ENCODE measurements around the gene OR51A7.
"Not testable (repeated sequence)": the region's sequence is repeated elsewhere in the genome, so short reads cannot be mapped to it uniquely, and the experiment has no call there.

The OR51A7 gene

DNA sequence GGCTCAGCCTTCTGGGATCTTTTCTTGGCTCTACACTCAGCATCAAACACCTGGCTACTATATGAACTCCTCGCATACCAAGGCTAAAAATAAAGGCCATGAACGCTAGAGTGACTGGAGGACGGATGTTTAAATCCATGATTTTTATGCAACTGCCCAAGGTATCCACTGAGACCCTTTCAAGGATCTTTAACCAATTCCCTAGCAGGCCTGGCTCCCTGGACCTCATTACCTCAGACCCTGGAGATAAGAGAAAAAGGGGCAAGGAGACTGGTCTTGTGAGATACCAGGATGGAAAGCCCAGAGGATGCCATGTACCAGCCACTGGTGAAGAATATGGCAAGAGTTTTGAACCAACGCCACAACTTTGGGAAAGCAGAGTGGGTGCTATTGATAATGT is 15.7 kb downstream of the OR51A7 start, which contains the start of gene OR51G2:
Gene OR51G2, minus strand, starts transcription at position 101 of the 400 bp plus-strand sequence. CDS start 3,687 bp downstream, outside the sequence.
- FAIRE-seq (no peak), DNase-seq (ENCODE audit: insufficient read length, low spot score) (no peak)
- TF ChIP-seq POLR2A (IDR thresholded peaks at IDR 0.05; ENCODE audit: low read depth, low read length), result no peak

DNA sequence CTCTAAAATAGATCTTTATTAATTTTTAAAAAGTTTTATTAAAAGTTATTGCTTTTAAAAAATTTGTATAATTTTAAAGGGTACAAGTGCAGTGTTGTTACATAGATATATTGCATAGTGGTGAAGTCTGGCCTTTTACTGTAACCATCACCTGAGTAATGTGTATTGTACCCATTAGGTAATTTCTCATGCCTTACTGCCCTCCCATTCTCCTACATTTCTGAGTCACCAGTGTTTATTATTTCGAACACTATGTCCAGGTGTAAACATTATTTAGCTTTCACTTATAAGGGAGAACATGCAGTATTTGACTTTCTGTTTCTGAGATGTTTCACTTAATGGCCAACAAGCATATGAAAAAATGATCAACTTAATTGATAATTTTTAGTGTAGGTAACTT is 18.2 kb downstream of the OR51A7 start:
- TF ChIP-seq POLR2A (IDR thresholded peaks at IDR 0.05; ENCODE audit: low read depth, low read length), result no peak
- no peak for DNase-seq (ENCODE audit: insufficient read length, low spot score)
- no peak for FAIRE-seq

- TF ChIP-seq POLR2A (IDR thresholded peaks at IDR 0.05; ENCODE audit: low read depth, low read length), result no peak
- no peak for DNase-seq (ENCODE audit: insufficient read length, low spot score)
- FAIRE-seq, result no peak
These were observed 18.7 kb downstream of the OR51A7 start for GRCh38 chr11:4922304-4922703.

- no peak for DNase-seq (ENCODE audit: insufficient read length, low spot score)
- TF ChIP-seq POLR2A (IDR thresholded peaks at IDR 0.05; ENCODE audit: low read depth, low read length), result no peak
- FAIRE-seq, result no peak
These were observed 20.7 kb downstream of the OR51A7 start, which contains the start of gene OR51G1 for GRCh38 chr11:4924239-4924638. OR51G1 (minus strand) TSS chr11:4924339; CDS start chr11:4924339, 0 bp downstream.

- FAIRE-seq, result no peak
- no peak for TF ChIP-seq POLR2A (IDR thresholded peaks at IDR 0.05; ENCODE audit: low read depth, low read length)
- no peak for DNase-seq (ENCODE audit: insufficient read length, low spot score)
These were observed 23.0 kb downstream of the OR51A7 start for GRCh38 chr11:4926608-4927007.

DNA sequence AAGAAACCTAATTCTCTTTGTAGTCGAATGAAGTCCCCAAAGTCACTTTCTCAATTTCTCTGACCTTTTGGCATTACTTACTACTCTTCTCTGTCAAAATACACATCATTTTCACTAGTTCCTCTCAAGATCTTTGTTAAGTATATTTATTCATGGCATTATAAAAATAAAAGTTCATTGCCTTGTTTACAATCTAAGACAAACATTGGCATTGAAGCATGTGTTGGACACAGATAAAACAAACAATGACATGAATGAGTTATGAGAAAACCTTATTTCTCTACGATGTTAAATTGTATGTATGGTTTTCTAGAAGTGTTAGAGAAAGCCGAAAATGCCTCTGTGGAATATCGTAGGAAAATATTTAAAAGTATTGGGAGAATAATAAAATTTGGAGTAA is 29.2 kb downstream of the OR51A7 start:
- DNase-seq (ENCODE audit: insufficient read length, low spot score) (no peak), FAIRE-seq (no peak)
- TF ChIP-seq POLR2A (IDR thresholded peaks at IDR 0.05; ENCODE audit: low read depth, low read length), result no peak

DNA sequence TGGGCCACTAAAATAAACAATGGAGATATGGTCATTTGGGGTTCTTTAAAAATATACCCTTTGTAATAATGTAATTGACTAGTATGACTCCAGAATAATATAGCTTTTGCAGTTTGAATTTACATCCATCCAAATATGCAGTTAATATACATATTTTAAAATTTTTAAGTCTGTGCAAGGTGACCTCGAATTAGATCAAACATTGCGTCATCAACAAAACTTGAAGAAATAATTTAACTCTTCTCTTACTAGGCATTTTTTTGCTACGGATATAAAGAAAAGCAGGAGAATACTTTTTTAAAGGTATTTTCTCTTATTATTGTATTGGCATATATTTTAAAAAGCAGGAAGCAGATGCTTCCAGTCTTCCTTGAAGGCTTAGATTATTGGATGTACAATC is 33.2 kb downstream of the OR51A7 start:
- TF ChIP-seq POLR2A (IDR thresholded peaks at IDR 0.05; ENCODE audit: low read depth, low read length), result no peak
- no peak for FAIRE-seq
- no peak for DNase-seq (ENCODE audit: insufficient read length, low spot score)

DNA sequence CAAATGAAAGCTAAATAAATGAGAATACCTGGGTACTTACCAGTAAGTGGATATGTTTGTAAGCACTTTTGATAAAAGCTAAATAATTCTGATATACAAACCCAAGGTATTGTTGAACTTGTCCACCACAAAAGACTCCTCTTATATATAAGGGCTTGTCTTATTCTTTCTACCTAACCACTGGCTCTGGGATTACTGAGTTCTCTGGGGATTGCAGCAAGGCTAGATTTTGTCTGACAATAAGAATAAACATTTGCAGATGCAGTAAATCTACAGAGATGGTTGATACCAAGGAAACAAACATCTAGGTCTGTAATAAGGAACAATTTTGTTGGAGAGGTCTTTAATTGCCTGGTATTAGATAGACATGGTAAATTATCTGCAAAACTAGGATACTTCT is 43.9 kb downstream of the OR51A7 start, which contains the start of gene OR51A4:
Gene OR51A4, minus strand, starts transcription at position 101 of the 400 bp plus-strand sequence. CDS start 505 bp downstream, outside the sequence.
- DNase-seq (ENCODE audit: insufficient read length, low spot score) (no peak), FAIRE-seq (no peak)

GRCh38 chr11:4955613-4956012 is 52.0 kb downstream of the OR51A7 start, which contains the start of gene OR51A2:
OR51A2 (minus strand) TSS chr11:4955713; CDS start chr11:4955713, 0 bp downstream.
- FAIRE-seq; DNase-seq (ENCODE audit: insufficient read length, low spot score): not testable (repeated sequence)

More for the DNA sequence above, 43.9 kb downstream of the OR51A7 start, which contains the start of gene OR51A4:
- no peak for TF ChIP-seq POLR2A (IDR thresholded peaks at IDR 0.05; ENCODE audit: low read depth, low read length)

- DNase-seq (ENCODE audit: insufficient read length, low spot score) (no peak), FAIRE-seq (no peak)
- TF ChIP-seq POLR2A (IDR thresholded peaks at IDR 0.05; ENCODE audit: low read depth, low read length), result no peak
These were observed 53.8 kb downstream of the OR51A7 start for GRCh38 chr11:4957396-4957795.
